B cell (primary cell): ENCODE data around the gene CAMK2G. TPM values are rescaled to one million over a fixed set of nuclear protein-coding genes. Genes with fewer than 3 reads are reported as not detected.

Experiments used
- ATAC-seq: fragments of 200-7000 bp; cut with Tn5 transposase; one replicate; pipeline ENCODE4 v1.10.0; 2021; ENCODE audit warnings: low read depth, mild to moderate bottlenecking, moderate number of reproducible peaks, moderate library complexity
- CTCF ChIA-PET: fragments of 350-600 bp; sonication (Branson Sonifier 250); formaldehyde crosslinking; loops from one replicate; lab custom pipeline; 2021; ENCODE audit warnings: antibody characterized with exemption, inconsistent platforms; lab: Charles Lee
- POLR2A ChIA-PET: fragments of 350-600 bp; sonication (Branson Sonifier 250); formaldehyde crosslinking; loops from one replicate; lab custom pipeline; 2021; ENCODE audit warnings: antibody characterized with exemption; lab: Charles Lee
- DNase-seq: peaks from one replicate; pipeline ENCODE4 v3.0.0; 2013
- H2AFZ ChIP-seq: 2 replicates; pipeline ENCODE4 v1.6.1; 2012; ENCODE audit warnings: mild to moderate bottlenecking, low read depth, low read length; ENCODE audit not compliant: insufficient read depth, poor library complexity, severe bottlenecking
- H3K27ac ChIP-seq, 2 donors: 1 replicate in 1 of 2; 2 replicates in 1 of 2; pipeline ENCODE4 v1.5.1; 2012 to 2013; ENCODE audit warnings: low read length in 2 of 2, mild to moderate bottlenecking in 2 of 2, moderate library complexity in 1 of 2
- H3K27me3 ChIP-seq, 4 experiments: fragments of 200-600 bp in 1 of 4; sonication (generic) in 1 of 4; replicated peaks in 1 of 4; 1 replicate in 2 of 4; 2 replicates in 2 of 4; pipeline versions ENCODE4 v1.6.1 to v1.7.0; 2013 to 2016; ENCODE audit warnings: low read length in 3 of 4, mild to moderate bottlenecking in 2 of 4, mixed read lengths in 1 of 4, moderate library complexity in 1 of 4; ENCODE audit not compliant: insufficient read depth in 4 of 4, control insufficient read depth in 3 of 4; ENCODE audit errors: control extremely low read depth in 1 of 4
- H3K36me3 ChIP-seq, 2 experiments: replicated peaks in 1 of 2; 1 replicate in 1 of 2; 2 replicates in 1 of 2; pipeline versions ENCODE4 v1.6.1 to v1.7.1; 2013; ENCODE audit warnings: low read length in 1 of 2; ENCODE audit not compliant: insufficient read depth in 2 of 2, control insufficient read depth in 1 of 2; ENCODE audit errors: control extremely low read depth in 1 of 2, extremely low read depth in 1 of 2
- H3K4me1 ChIP-seq, 2 donors: fragments of 200-600 bp in 1 of 2; sonication (generic) in 1 of 2; 1 replicate in 1 of 2; 2 replicates in 1 of 2; pipeline versions ENCODE4 v1.5.1 to v1.6.1; 2013 to 2017; ENCODE audit warnings: low read length in 2 of 2; ENCODE audit not compliant: control insufficient read depth in 2 of 2, insufficient read depth in 2 of 2
- H3K4me2 ChIP-seq: replicated peaks from 2 replicates; pipeline ENCODE3; 2012; ENCODE audit warnings: mild to moderate bottlenecking, low read depth, low read length; ENCODE audit not compliant: poor library complexity, severe bottlenecking
- H3K4me3 ChIP-seq, 5 experiments: fragments of 200-600 bp in 1 of 5; sonication (generic) in 1 of 5; 1 replicate in 3 of 5; 2 replicates in 2 of 5; pipeline versions ENCODE4 v1.5.1 to v1.7.0; 2011 to 2016; ENCODE audit warnings: low read length in 4 of 5, mild to moderate bottlenecking in 4 of 5, low read depth in 2 of 5, control low read depth in 1 of 5, moderate library complexity in 1 of 5; ENCODE audit not compliant: insufficient read depth in 1 of 5; ENCODE audit errors: control extremely low read depth in 1 of 5, extremely low read depth in 1 of 5
- H3K79me2 ChIP-seq: fragments of 200-600 bp; sonication (generic); one replicate; pipeline ENCODE4 v1.6.0; 2016; ENCODE audit warnings: low read length; ENCODE audit not compliant: control insufficient read depth, insufficient read depth
- H3K9ac ChIP-seq: fragments of 200-600 bp; sonication (generic); 2 replicates; pipeline ENCODE4 v1.6.1; 2017; ENCODE audit warnings: mild to moderate bottlenecking, low read length, moderate library complexity
- H3K9me3 ChIP-seq, 3 donors: one replicate each; pipeline versions ENCODE4 v1.6.1 to v1.7.1; 2013; ENCODE audit warnings: low read length in 2 of 3; ENCODE audit not compliant: control insufficient read depth in 2 of 3, insufficient read depth in 1 of 3; ENCODE audit errors: control extremely low read depth in 1 of 3
- H4K20me1 ChIP-seq: 2 replicates; pipeline ENCODE4 v1.6.0; 2012; ENCODE audit warnings: mild to moderate bottlenecking, low read length; ENCODE audit not compliant: insufficient read depth, control insufficient read depth, poor library complexity, severe bottlenecking
- H3K27ac Mint-ChIP-seq: one replicate; pipeline ENCODE4 v1.8.0; 2021; ENCODE audit warnings: mixed read lengths
- H3K27me3 Mint-ChIP-seq: one replicate; pipeline ENCODE4 v1.8.0; 2021; ENCODE audit warnings: mixed read lengths
- H3K4me1 Mint-ChIP-seq: one replicate; pipeline ENCODE4 v1.8.0; 2021; ENCODE audit warnings: mixed read lengths
- H3K4me3 Mint-ChIP-seq: one replicate; pipeline ENCODE4 v1.8.0; 2021; ENCODE audit warnings: mixed read lengths
- H3K9me3 Mint-ChIP-seq: one replicate; pipeline ENCODE4 v1.8.0; 2022; ENCODE audit warnings: mixed read lengths; ENCODE audit not compliant: insufficient read depth
- CTCF ChIP-seq: fragments of 200-600 bp; IDR thresholded peaks from one replicate; pipeline ENCODE4 v1.8.0; 2022; ENCODE audit warnings: antibody characterized with exemption, mild to moderate bottlenecking
- EZH2 ChIP-seq: IDR thresholded peaks from 2 replicates; pipeline ENCODE4 v1.6.1; 2012; ENCODE audit warnings: borderline replicate concordance, low read depth, mild to moderate bottlenecking, moderate library complexity, low read length; ENCODE audit not compliant: insufficient read depth, poor library complexity, severe bottlenecking
- WGBS: methylation state at CpG from one replicate; pipeline ENCODE4 v1.1.5; 2013; ENCODE audit warnings: missing lambda C conversion rate; ENCODE audit not compliant: insufficient coverage; 5-methylcytosine and 5-hydroxymethylcytosine counted together
- intact Hi-C: fragments of 100-400 bp; cut with micrococcal nuclease; formaldehyde crosslinking; loops from one replicate; pipeline ENCODE4 v1.10.0; 2022
- polyA plus RNA-seq: library from polyadenylated mRNA; depleted of rRNA; stranded (reverse); fragments of >200 nt; gene quantifications from 2 replicates; pipeline ENCODE4 v1.2.3, GENCODE V29; 2012
- total RNA-seq, 2 donors: library from RNA; stranded (reverse); fragments of 120-200 nt in 1 of 2; gene quantifications; 1 replicate in 1 of 2; 2 replicates in 1 of 2; pipeline versions ENCODE4 v1.2.3 to v1.2.4, GENCODE V29; 2013 to 2022

Gene CAMK2G
- total and polyA plus RNA-seq, 2 donors (not counting 1 experiment from before 2014, with no cell fraction given), result 42.7 to 48.7 TPM

- no peak for DNase-seq
- H3K9me3 Mint-ChIP-seq, result no peaks in the 10 kb centered on the region
- TF ChIP-seq EZH2 (no peak), CTCF (no peak)
- Histone ChIP-seq H2AFZ (no peak overlapping the region), H3K27me3 (no peaks in the 10 kb centered on the region), H3K4me1 (peaks cover 7 to 14% of the 10 kb centered on the region in 2 donors), H3K9me3 (no peaks in the 10 kb centered on the region), H3K9ac (no peak overlapping the region), H3K36me3 (peaks cover 2 to 65% of the 10 kb centered on the region in 2 experiments), H3K4me2 (no peak overlapping the region), H3K4me3 (no peak overlapping the region), H3K27ac (no peak overlapping the region), H3K79me2 (peaks cover 69% of the 10 kb centered on the region), H4K20me1 (peaks cover 20% of the 10 kb centered on the region)
- POLR2A ChIA-PET, result interaction anchor here (1.4 kb wide), 1 partner anchor 9 kb away, joined by 3 read pairs; no protein-coding TSS in a partner anchor
- H3K27me3 Mint-ChIP-seq, result no peaks in the 10 kb centered on the region
- no peak for ATAC-seq
- peaks cover 12% of the 10 kb centered on the region for H3K4me1 Mint-ChIP-seq
- no peak overlapping the region for H3K27ac Mint-ChIP-seq
- intact Hi-C loops, result no loop called here
- WGBS, result 98% methylated on average over 20 of the region's 22 CpGs
- CTCF ChIA-PET, result interaction anchor here (0.5 kb wide), 1 partner anchor 18 kb away, joined by 4 read pairs; no protein-coding TSS in a partner anchor
- no peak overlapping the region for H3K4me3 Mint-ChIP-seq
Measured at GRCh38 chr10:73790886-73791625, 83.3 kb downstream of the CAMK2G start.

GRCh38 chr10:73789659-73790055, 84.7 kb downstream of the CAMK2G start:
- intact Hi-C loops, result loop anchor here (5.0 kb wide), 1 partner anchor 292 kb away; the partner anchor contains the start of gene PPP3CB
- Mint-ChIP-seq H3K27ac (no peak overlapping the region), H3K27me3 (no peaks in the 10 kb centered on the region), H3K9me3 (no peaks in the 10 kb centered on the region), H3K4me3 (no peak overlapping the region), H3K4me1 (peaks cover 21% of the 10 kb centered on the region)
- Histone ChIP-seq H3K4me3 (no peak overlapping the region), H3K79me2 (peaks cover 70% of the 10 kb centered on the region), H3K4me2 (no peak overlapping the region), H3K27ac (no peak overlapping the region), H3K36me3 (peaks cover 2 to 58% of the 10 kb centered on the region in 2 experiments), H3K9me3 (no peaks in the 10 kb centered on the region), H3K9ac (no peak overlapping the region), H4K20me1 (peaks cover 22% of the 10 kb centered on the region), H3K27me3 (no peaks in the 10 kb centered on the region), H3K4me1 (peaks cover 11 to 20% of the 10 kb centered on the region in 2 donors), H2AFZ (no peak overlapping the region)
- no peak for ATAC-seq
- 91% methylated on average over 6 of the region's 10 CpGs for WGBS
- ChIA-PET POLR2A (interaction anchor here (0.6 kb wide), 1 partner anchor 12 kb away, joined by 4 read pairs; no protein-coding TSS in a partner anchor), CTCF (no interaction called here)
- TF ChIP-seq EZH2, result no peak
- TF ChIP-seq CTCF, result no peak
- no peak for DNase-seq
